Measurements from ENCODE around the gene TBX15. TPM values are rescaled to one million over a fixed set of nuclear protein-coding genes. Genes with fewer than 3 reads are reported as not detected.

TBX15 gene
- total RNA-seq, 4 donors from 2014 or later, result 0.21 to 0.62 TPM; not detected in 2

DNA sequence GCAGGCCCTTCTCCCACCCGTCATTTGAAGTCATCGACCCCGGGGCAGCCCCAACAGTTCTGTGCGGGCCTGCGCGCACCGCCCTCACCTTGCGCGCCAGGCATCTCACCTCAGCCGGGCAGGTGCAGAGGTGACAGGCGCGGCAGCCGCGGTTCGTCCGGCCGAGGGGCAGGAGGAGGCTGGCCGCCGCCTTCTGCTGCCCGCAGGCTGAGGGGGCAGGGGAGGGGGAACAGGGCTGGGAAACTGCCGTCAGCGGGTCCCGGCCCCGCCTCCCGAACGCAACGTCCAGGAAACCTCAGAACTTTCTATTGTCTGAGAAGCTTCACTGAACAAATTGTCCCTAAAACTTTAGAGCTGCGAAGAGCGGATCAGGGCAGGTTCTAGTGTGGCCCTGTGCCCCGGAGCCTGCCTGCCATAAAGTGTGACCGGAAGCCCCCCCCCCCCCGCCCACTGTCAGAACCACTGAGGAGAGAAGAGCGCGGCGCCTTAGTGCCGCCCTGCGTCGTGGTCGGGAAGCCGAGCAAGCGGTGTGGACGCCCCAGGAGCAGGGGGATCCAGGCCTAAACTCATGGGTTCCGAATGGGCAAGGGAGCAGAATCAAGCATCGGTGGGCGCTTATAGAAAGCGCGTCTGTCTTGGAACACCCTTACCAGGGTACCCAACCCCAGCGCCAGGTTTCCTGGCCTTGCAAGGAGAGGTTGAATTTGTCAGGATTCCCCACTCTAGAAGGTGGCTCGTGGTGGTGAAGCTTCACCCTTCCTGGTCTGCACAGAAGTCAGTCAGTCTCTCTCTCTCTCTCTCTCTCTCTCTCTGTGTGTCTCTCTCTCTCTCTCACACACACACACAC is 13.3 kb upstream of the TBX15 start:
- TF ChIP-seq, protein P1, sequence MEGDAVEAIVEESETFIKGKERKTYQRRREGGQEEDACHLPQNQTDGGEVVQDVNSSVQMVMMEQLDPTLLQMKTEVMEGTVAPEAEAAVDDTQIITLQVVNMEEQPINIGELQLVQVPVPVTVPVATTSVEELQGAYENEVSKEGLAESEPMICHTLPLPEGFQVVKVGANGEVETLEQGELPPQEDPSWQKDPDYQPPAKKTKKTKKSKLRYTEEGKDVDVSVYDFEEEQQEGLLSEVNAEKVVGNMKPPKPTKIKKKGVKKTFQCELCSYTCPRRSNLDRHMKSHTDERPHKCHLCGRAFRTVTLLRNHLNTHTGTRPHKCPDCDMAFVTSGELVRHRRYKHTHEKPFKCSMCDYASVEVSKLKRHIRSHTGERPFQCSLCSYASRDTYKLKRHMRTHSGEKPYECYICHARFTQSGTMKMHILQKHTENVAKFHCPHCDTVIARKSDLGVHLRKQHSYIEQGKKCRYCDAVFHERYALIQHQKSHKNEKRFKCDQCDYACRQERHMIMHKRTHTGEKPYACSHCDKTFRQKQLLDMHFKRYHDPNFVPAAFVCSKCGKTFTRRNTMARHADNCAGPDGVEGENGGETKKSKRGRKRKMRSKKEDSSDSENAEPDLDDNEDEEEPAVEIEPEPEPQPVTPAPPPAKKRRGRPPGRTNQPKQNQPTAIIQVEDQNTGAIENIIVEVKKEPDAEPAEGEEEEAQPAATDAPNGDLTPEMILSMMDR (IDR thresholded peaks at IDR 0.05), result no peak
- Histone ChIP-seq H3K27ac (no peak overlapping the region), H3K27me3 (peaks cover 18 to 81% of the 10 kb centered on the region in 2 donors), H3K4me1 (no peaks in the 10 kb centered on the region), H3K4me3 (no peak overlapping the region), H3K36me3 (no peaks in the 10 kb centered on the region), H3K9me3 (no peaks in the 10 kb centered on the region)
- DNase-seq, result no peak
- intact Hi-C loops (cut with DNase I; ENCODE audit: low total_unique reads), result no loop called here

DNA sequence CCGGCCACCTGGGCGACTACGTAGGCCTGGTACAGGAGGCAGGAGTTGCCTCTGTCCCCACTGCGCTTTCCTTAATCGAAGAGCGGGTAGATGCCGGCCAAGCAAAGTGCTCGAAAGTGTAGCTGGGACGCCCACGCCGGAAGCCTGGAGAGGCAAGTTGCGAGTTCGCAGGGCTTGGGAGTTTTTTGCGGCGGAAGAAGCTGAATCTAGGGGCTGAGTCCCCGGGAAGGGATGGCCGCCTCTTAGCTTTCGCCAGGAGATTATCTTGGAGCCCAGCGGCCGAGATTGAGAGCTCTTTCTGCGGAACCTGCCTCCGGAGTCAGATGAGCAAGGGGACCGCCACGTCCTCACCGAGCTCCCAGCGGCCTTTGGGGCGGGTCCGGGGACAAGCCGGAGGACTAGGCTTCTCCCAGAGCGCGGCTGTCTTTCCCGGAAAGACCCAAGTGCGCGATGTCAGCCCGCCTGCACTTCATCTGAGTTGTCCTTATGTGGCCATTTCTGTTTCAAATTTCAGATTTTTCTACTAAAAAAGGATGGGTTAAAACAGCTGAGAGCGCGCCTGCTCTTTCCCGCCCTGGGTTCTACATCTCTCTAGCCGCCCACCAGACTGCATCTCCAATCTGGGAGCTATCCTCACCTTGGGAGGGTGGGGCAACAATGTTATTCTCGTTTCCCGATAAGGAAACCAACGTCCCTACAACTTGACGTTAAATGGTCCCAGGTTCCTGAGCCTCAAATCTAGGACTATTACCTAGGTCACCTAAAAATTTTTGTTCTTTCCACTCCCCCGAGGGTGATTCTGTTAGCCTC is 12.4 kb upstream of the TBX15 start:
- Histone ChIP-seq H3K4me1 (no peaks in the 10 kb centered on the region), H3K9me3 (no peaks in the 10 kb centered on the region), H3K27me3 (peaks cover 13 to 74% of the 10 kb centered on the region in 2 donors), H3K27ac (no peak overlapping the region), H3K36me3 (no peaks in the 10 kb centered on the region), H3K4me3 (no peak overlapping the region)
- TF ChIP-seq, protein P1 (IDR thresholded peaks at IDR 0.05), result no peak
- TF ChIP-seq POLR2A (IDR thresholded peaks at IDR 0.05), result no peak
- intact Hi-C loops (cut with DNase I; ENCODE audit: low total_unique reads), result no loop called here
- no peak for DNase-seq

DNA sequence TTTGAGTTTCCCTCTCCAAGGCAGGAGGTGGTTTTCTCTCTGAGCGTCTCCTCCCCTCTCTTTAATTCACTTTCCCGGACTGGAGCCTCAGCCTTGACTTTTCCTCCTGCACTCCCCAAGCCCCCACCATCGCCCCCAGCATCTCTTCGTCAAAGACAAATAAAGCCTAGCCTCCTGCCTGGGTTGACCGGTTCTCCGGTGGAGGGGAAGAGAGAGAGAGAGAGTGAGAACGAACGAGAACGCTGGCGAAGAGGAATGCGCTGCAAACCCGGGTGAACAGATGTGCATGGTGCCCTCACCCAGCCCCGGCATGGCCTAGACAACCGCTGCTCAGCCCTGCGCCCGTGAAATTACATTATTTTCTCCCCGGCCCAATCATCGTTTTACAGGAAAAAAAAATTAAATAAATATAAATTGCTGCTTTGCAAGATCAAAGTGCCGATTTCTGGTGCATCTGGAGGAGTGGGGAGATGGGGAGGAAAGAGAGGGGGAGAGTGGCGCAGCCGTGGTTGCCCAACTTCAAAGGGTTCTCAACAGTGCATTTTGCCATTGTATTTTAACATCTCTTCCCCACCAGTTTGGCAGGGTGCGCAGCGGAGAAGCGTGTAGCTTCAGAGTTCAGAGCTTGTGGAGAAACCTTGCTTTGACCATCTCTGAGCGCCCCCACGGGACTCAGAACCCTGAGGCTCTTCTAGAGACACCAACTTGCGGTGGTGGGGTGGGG is 11.4 kb upstream of the TBX15 start:
- TF ChIP-seq POLR2A (IDR thresholded peaks at IDR 0.05), result no peak
- TF ChIP-seq, protein P1 (IDR thresholded peaks at IDR 0.05), result no peak
- Histone ChIP-seq H3K4me3 (no peak overlapping the region), H3K27ac (no peak overlapping the region), H3K9me3 (no peaks in the 10 kb centered on the region), H3K4me1 (no peaks in the 10 kb centered on the region), H3K27me3 (peaks cover 7 to 74% of the 10 kb centered on the region in 2 donors), H3K36me3 (no peaks in the 10 kb centered on the region)
- no peak for DNase-seq
- intact Hi-C loops (cut with DNase I; ENCODE audit: low total_unique reads), result no loop called here

DNA sequence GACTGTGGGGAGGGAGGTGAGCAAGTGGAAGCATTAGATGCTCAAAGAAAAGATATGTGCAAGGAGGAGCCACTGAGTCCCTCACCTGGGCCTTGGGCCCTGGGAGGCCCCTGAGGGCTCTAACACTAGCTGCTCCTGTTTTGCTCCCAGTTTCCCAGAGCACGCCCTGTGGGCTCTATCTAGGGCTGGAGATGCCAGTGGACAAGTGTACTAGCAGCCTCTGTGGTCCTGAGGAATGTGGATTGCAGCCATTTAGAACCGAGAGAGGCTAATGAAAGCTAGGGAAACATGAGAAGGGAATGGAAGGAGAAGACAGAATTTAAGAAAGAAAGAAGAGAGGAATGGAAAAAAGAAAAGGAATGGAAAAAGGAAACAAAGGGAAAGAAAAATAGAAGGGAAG is 10.0 kb upstream of the TBX15 start:
- peaks cover 10 to 75% of the 10 kb centered on the region in 2 donors for H3K27me3 ChIP-seq
- H3K9me3 ChIP-seq, result no peaks in the 10 kb centered on the region
- TF ChIP-seq, protein P1 (IDR thresholded peaks at IDR 0.05), result no peak
- no peak for TF ChIP-seq POLR2A (IDR thresholded peaks at IDR 0.05)
- intact Hi-C loops (cut with DNase I; ENCODE audit: low total_unique reads), result no loop called here
- H3K36me3 ChIP-seq, result no peaks in the 10 kb centered on the region
- DNase-seq, result no peak
- no peak overlapping the region for H3K27ac ChIP-seq
- H3K4me1 ChIP-seq, result no peaks in the 10 kb centered on the region
- H3K4me3 ChIP-seq, result no peak overlapping the region
